GM18508 (cell line): Measurements from ENCODE around the gene NPHS1.
"Not testable (repeated sequence)": the region's sequence is repeated elsewhere in the genome, so short reads cannot be mapped to it uniquely, and the experiment has no call there.

Experiments used
- ATAC-seq: cut with Tn5 transposase; IDR thresholded peaks from one replicate; pipeline ENCODE4 v1.9.1; 2021; ENCODE audit warnings: moderate number of reproducible peaks; ENCODE audit not compliant: insufficient read depth, unreplicated experiment

Gene NPHS1

GRCh38 chr19:35816846-35817245 is 35.5 kb downstream of the NPHS1 start:
- no peak for ATAC-seq

- no peak for ATAC-seq
These were observed 36.0 kb downstream of the NPHS1 start for GRCh38 chr19:35816262-35816661.

- no peak for ATAC-seq
These were observed 39.0 kb downstream of the NPHS1 start for GRCh38 chr19:35813043-35813890.

- ATAC-seq, result no peak
These were observed 39.9 kb downstream of the NPHS1 start, which contains the start of gene PRODH2 for GRCh38 chr19:35812220-35813042. PRODH2 (minus strand) TSS chr19:35812845; CDS start chr19:35812805, 40 bp downstream.

- no peak for ATAC-seq
These were observed 40.7 kb downstream of the NPHS1 start for GRCh38 chr19:35811317-35812219.

- no peak for ATAC-seq
These were observed 44.7 kb downstream of the NPHS1 start for GRCh38 chr19:35807633-35808032.

- no peak for ATAC-seq
These were observed 45.7 kb downstream of the NPHS1 start for GRCh38 chr19:35806597-35806996.

GRCh38 chr19:35805526-35806102 is 46.7 kb downstream of the NPHS1 start:
- ATAC-seq, result no peak

- ATAC-seq, result no peak
These were observed 50.5 kb downstream of the NPHS1 start for GRCh38 chr19:35801828-35802227.

GRCh38 chr19:35797663-35798062 is 54.6 kb downstream of the NPHS1 start:
- no peak for ATAC-seq

- no peak for ATAC-seq
These were observed 55.4 kb downstream of the NPHS1 start for GRCh38 chr19:35796645-35797542.

GRCh38 chr19:35795564-35795963 is 56.7 kb downstream of the NPHS1 start:
- ATAC-seq, result not testable (repeated sequence)

GRCh38 chr19:35793381-35794165 is 58.7 kb downstream of the NPHS1 start:
- ATAC-seq, result no peak

- ATAC-seq, result no peak
These were observed 59.4 kb downstream of the NPHS1 start for GRCh38 chr19:35792888-35793287.

GRCh38 chr19:35792312-35792711 is 60.0 kb downstream of the NPHS1 start:
- ATAC-seq, result no peak

- ATAC-seq, result no peak
These were observed 60.5 kb downstream of the NPHS1 start for GRCh38 chr19:35791814-35792279.

- no peak for ATAC-seq
These were observed 61.1 kb downstream of the NPHS1 start for GRCh38 chr19:35790981-35791813.
